Activated T-cell treated with anti-CD3 and anti-CD28 coated beads, Interleukin-2, amount 50 U/mL, for 4 hours (primary cell): ENCODE results near the gene MAST4. TPM values are rescaled to one million over a fixed set of nuclear protein-coding genes. Genes with fewer than 3 reads are reported as not detected.

Source experiments
- ATAC-seq, 2 donors: fragments of 200-7000 bp; cut with Tn5 transposase; one replicate each; pipeline ENCODE4 v1.10.0; 2021
- DNase-seq: peaks from one replicate; pipeline ENCODE4 v3.0.0-alpha.2; 2020
- H3K27me3 Mint-ChIP-seq: one replicate; pipeline ENCODE4 v1.8.0; 2021; ENCODE audit warnings: low read depth, mixed read lengths
- H3K36me3 Mint-ChIP-seq: one replicate; pipeline ENCODE4 v1.8.0; 2022; ENCODE audit warnings: mixed read lengths; ENCODE audit not compliant: insufficient read depth
- H3K4me1 Mint-ChIP-seq: one replicate; pipeline ENCODE4 v1.8.0; 2021; ENCODE audit warnings: low read depth, mixed read lengths
- H3K4me3 Mint-ChIP-seq: one replicate; pipeline ENCODE4 v1.8.0; 2021; ENCODE audit warnings: mild to moderate bottlenecking, moderate library complexity, mixed read lengths
- H3K9me3 Mint-ChIP-seq: one replicate; pipeline ENCODE4 v1.8.0; 2021; ENCODE audit warnings: mixed read lengths
- total RNA-seq, 3 donors: library from RNA; stranded (reverse); gene quantifications; one replicate each; pipeline ENCODE4 v1.2.1, GENCODE V29; 2021

The MAST4 gene
- total RNA-seq, 3 donors from 2014 or later: 9.5 to 16.5 (median 15.5) TPM

- no peak for ATAC-seq
These were observed 604.8 kb downstream of the MAST4 start for GRCh38 chr5:67200809-67201562.

GRCh38 chr5:67201897-67202549 lies 605.8 kb downstream of the MAST4 start:
- peaks cover 85% of the 10 kb centered on the region for H3K4me1 Mint-ChIP-seq
- ATAC-seq (no peak), DNase-seq (no peak)
- no peak overlapping the region for H3K4me3 Mint-ChIP-seq
- H3K36me3 Mint-ChIP-seq: no peaks in the 10 kb centered on the region
- no peaks in the 10 kb centered on the region for H3K27me3 Mint-ChIP-seq
- peaks cover 8% of the 10 kb centered on the region for H3K9me3 Mint-ChIP-seq

More at GRCh38 chr5:67200809-67201562, 604.8 kb downstream of the MAST4 start:
- no peak for DNase-seq
- no peaks in the 10 kb centered on the region for H3K27me3 Mint-ChIP-seq
- peaks cover 81% of the 10 kb centered on the region for H3K4me1 Mint-ChIP-seq
- H3K36me3 Mint-ChIP-seq: no peaks in the 10 kb centered on the region
- no peak overlapping the region for H3K4me3 Mint-ChIP-seq
- H3K9me3 Mint-ChIP-seq: peaks cover 8% of the 10 kb centered on the region

- Mint-ChIP-seq H3K4me3 (no peak overlapping the region), H3K36me3 (no peaks in the 10 kb centered on the region), H3K9me3 (peaks cover 8% of the 10 kb centered on the region), H3K27me3 (no peaks in the 10 kb centered on the region), H3K4me1 (peaks cover 87% of the 10 kb centered on the region)
- no peak for DNase-seq
- ATAC-seq: no peak
These were observed 606.6 kb downstream of the MAST4 start for GRCh38 chr5:67202828-67203227.

- no peak overlapping the region for H3K4me3 Mint-ChIP-seq
- peaks cover 86% of the 10 kb centered on the region for H3K4me1 Mint-ChIP-seq
- H3K27me3 Mint-ChIP-seq: no peaks in the 10 kb centered on the region
- no peak for DNase-seq
- no peak for ATAC-seq
- H3K36me3 Mint-ChIP-seq: no peaks in the 10 kb centered on the region
- peaks cover 2% of the 10 kb centered on the region for H3K9me3 Mint-ChIP-seq
These were observed 607.5 kb downstream of the MAST4 start for GRCh38 chr5:67203701-67204074.

GRCh38 chr5:67204821-67205220 lies 608.6 kb downstream of the MAST4 start:
- Mint-ChIP-seq H3K9me3 (peaks cover 2% of the 10 kb centered on the region), H3K4me3 (no peak overlapping the region)

GRCh38 chr5:67205981-67206380 lies 609.8 kb downstream of the MAST4 start:
- Mint-ChIP-seq H3K4me3 (peak overlapping the region; percentile 33), H3K27me3 (no peaks in the 10 kb centered on the region), H3K4me1 (peaks cover 82% of the 10 kb centered on the region), H3K36me3 (no peaks in the 10 kb centered on the region), H3K9me3 (no peaks in the 10 kb centered on the region)
- no peak for ATAC-seq
- no peak for DNase-seq

More at GRCh38 chr5:67204821-67205220, 608.6 kb downstream of the MAST4 start:
- Mint-ChIP-seq H3K27me3 (no peaks in the 10 kb centered on the region), H3K36me3 (no peaks in the 10 kb centered on the region), H3K4me1 (peaks cover 86% of the 10 kb centered on the region)
- DNase-seq: no peak
- ATAC-seq: no peak

- H3K4me3 Mint-ChIP-seq: peak overlapping the region; percentile 38
- H3K4me1 Mint-ChIP-seq: peaks cover 78% of the 10 kb centered on the region
- H3K9me3 Mint-ChIP-seq: no peaks in the 10 kb centered on the region
- ATAC-seq (no peak), DNase-seq (no peak)
- H3K27me3 Mint-ChIP-seq: no peaks in the 10 kb centered on the region
- H3K36me3 Mint-ChIP-seq: no peaks in the 10 kb centered on the region
These were observed 610.3 kb downstream of the MAST4 start for GRCh38 chr5:67206461-67206860.

- H3K36me3 Mint-ChIP-seq: no peaks in the 10 kb centered on the region
- DNase-seq: peak; percentile 67
- H3K9me3 Mint-ChIP-seq: no peaks in the 10 kb centered on the region
- no peaks in the 10 kb centered on the region for H3K27me3 Mint-ChIP-seq
- H3K4me3 Mint-ChIP-seq: peak overlapping the region; percentile 38
- H3K4me1 Mint-ChIP-seq: peaks cover 75% of the 10 kb centered on the region
- peak; percentile 92 for ATAC-seq
These were observed 610.7 kb downstream of the MAST4 start for GRCh38 chr5:67206929-67207328.

GRCh38 chr5:67208403-67208802 lies 612.2 kb downstream of the MAST4 start:
- ATAC-seq (no peak), DNase-seq (no peak)
- peaks cover 63% of the 10 kb centered on the region for H3K4me1 Mint-ChIP-seq
- H3K27me3 Mint-ChIP-seq: no peaks in the 10 kb centered on the region
- no peak overlapping the region for H3K4me3 Mint-ChIP-seq
- H3K9me3 Mint-ChIP-seq: no peaks in the 10 kb centered on the region
- no peaks in the 10 kb centered on the region for H3K36me3 Mint-ChIP-seq

GRCh38 chr5:67209141-67209771 lies 613.1 kb downstream of the MAST4 start:
- peak; percentile 22 to 39 for ATAC-seq
- Mint-ChIP-seq H3K4me3 (no peak overlapping the region), H3K9me3 (no peaks in the 10 kb centered on the region), H3K4me1 (peaks cover 60% of the 10 kb centered on the region), H3K27me3 (no peaks in the 10 kb centered on the region), H3K36me3 (no peaks in the 10 kb centered on the region)
- peak; percentile 43 for DNase-seq

- Mint-ChIP-seq H3K9me3 (no peaks in the 10 kb centered on the region), H3K4me1 (peaks cover 58% of the 10 kb centered on the region), H3K36me3 (no peaks in the 10 kb centered on the region), H3K4me3 (no peak overlapping the region), H3K27me3 (no peaks in the 10 kb centered on the region)
- DNase-seq: no peak
- no peak for ATAC-seq
These were observed 615.7 kb downstream of the MAST4 start for GRCh38 chr5:67211926-67212325.

- H3K27me3 Mint-ChIP-seq: no peaks in the 10 kb centered on the region
- H3K9me3 Mint-ChIP-seq: no peaks in the 10 kb centered on the region
- H3K36me3 Mint-ChIP-seq: no peaks in the 10 kb centered on the region
- DNase-seq (no peak), ATAC-seq (no peak)
- H3K4me3 Mint-ChIP-seq: no peak overlapping the region
- H3K4me1 Mint-ChIP-seq: peaks cover 56% of the 10 kb centered on the region
These were observed 617.8 kb downstream of the MAST4 start for GRCh38 chr5:67214036-67214435.

GRCh38 chr5:67214707-67215447 lies 618.7 kb downstream of the MAST4 start:
- Mint-ChIP-seq H3K36me3 (no peaks in the 10 kb centered on the region), H3K9me3 (no peaks in the 10 kb centered on the region), H3K4me1 (peaks cover 53% of the 10 kb centered on the region), H3K4me3 (peak overlapping the region; percentile 1), H3K27me3 (no peaks in the 10 kb centered on the region)
- DNase-seq (no peak), ATAC-seq (no peak)
